Mucosa of rectum (tissue), 2 donors: ENCODE data around the gene IL15RA.
"Not testable (repeated sequence)": the region's sequence is repeated elsewhere in the genome, so short reads cannot be mapped to it uniquely, and the experiment has no call there.

Experiments
- H3K27ac ChIP-seq, 2 donors: one replicate each; pipeline ENCODE4 v1.7.0; 2013; ENCODE audit warnings: inconsistent platforms in 2 of 2, low read depth in 2 of 2, low read length in 2 of 2
- H3K27me3 ChIP-seq, 2 donors: one replicate each; pipeline ENCODE4 v1.7.0; 2013; ENCODE audit warnings: low read length in 2 of 2; ENCODE audit not compliant: control insufficient read depth in 2 of 2, insufficient read depth in 2 of 2
- H3K36me3 ChIP-seq, 2 donors: one replicate each; pipeline ENCODE4 v1.7.0; 2013; ENCODE audit warnings: low read length in 2 of 2; ENCODE audit not compliant: control insufficient read depth in 2 of 2, insufficient read depth in 2 of 2
- H3K4me1 ChIP-seq, 2 donors: one replicate each; pipeline ENCODE4 v1.7.0; 2013; ENCODE audit warnings: low read length in 2 of 2, mild to moderate bottlenecking in 1 of 2; ENCODE audit not compliant: control insufficient read depth in 2 of 2, insufficient read depth in 2 of 2
- H3K4me3 ChIP-seq, 2 donors: one replicate each; pipeline ENCODE4 v1.7.0; 2013; ENCODE audit warnings: low read length in 2 of 2
- H3K9ac ChIP-seq, 2 donors: one replicate each; pipeline ENCODE4 v1.7.0; 2013; ENCODE audit warnings: low read length in 2 of 2, low read depth in 1 of 2, mild to moderate bottlenecking in 1 of 2
- H3K9me3 ChIP-seq, 2 donors: one replicate each; pipeline ENCODE4 v1.7.0; 2013; ENCODE audit warnings: low read length in 2 of 2; ENCODE audit not compliant: control insufficient read depth in 2 of 2
- donor health status: healthy.
- donor health status: Normal muscosa, but diverticular disease.

Gene IL15RA

GRCh38 chr10:5962358-5962940 is 14.9 kb downstream of the IL15RA start:
- not testable (repeated sequence) for H3K9me3 ChIP-seq, H3K9ac ChIP-seq, H3K27me3 ChIP-seq, H3K4me1 ChIP-seq, H3K27ac ChIP-seq, H3K4me3 ChIP-seq
- H3K36me3 ChIP-seq, result peaks cover 29 to 43% of the 10 kb centered on the region in 2 donors

DNA sequence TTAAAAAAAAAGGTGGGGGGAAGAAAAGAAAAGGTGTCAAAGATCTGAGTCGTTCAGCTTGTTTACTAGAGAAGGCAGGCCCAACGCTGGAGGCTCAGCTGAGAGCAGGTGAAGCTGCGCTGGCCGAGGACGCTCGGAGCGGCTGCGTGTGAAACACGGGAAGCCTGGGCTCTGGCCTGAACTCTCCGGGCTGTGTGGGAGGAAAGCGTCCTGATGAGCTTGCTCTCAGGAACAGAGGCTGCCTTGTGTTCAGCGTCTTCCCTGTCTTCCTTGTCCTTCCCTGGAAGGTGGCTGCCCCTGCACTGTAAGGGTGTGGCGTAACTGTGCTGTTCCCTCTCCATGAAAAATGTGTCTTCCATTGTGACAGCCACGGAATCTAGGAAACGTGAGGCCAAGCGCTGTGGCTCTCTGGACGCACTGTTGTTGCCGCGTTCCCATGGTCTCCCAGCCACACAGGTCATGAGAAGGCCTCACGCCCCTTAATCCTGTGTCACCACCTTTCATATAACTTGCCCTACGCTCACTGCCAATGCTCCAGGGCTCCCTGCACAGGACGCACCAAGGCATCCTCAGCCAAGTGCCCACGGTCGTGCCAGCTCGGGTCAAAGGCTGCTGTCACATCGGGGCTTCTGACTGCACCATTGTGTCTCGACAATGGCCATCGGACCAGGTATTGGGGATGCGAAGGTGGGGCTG is 15.8 kb downstream of the IL15RA start:
- H3K36me3 ChIP-seq, result peaks cover 29 to 41% of the 10 kb centered on the region in 2 donors
- H3K27ac ChIP-seq, result no peak overlapping the region
- no peak overlapping the region for H3K4me3 ChIP-seq

DNA sequence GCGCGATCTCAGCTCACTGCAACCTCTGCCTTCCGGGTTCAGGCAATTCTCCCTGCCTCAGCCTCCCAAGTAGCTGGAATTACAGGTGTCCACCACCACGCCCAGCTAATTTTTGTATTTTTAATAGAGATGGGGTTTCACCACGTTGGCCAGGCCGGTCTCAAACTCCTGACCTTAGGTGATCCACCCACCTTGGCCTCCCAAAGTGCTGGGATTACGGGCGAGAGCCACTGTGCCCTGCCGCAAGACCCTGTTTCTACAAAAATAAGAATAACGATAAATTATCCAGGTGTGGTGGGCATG is 16.4 kb downstream of the IL15RA start:
- H3K36me3 ChIP-seq, result peaks cover 29 to 42% of the 10 kb centered on the region in 2 donors
- not testable (repeated sequence) for H3K27ac ChIP-seq

More for the DNA sequence above, 15.8 kb downstream of the IL15RA start:
- H3K4me1 ChIP-seq, result peaks cover 0 to 7% of the 10 kb centered on the region in 2 donors
- no peaks in the 10 kb centered on the region for H3K27me3 ChIP-seq
- H3K9me3 ChIP-seq, result no peaks in the 10 kb centered on the region
- H3K9ac ChIP-seq, result no peak overlapping the region

DNA sequence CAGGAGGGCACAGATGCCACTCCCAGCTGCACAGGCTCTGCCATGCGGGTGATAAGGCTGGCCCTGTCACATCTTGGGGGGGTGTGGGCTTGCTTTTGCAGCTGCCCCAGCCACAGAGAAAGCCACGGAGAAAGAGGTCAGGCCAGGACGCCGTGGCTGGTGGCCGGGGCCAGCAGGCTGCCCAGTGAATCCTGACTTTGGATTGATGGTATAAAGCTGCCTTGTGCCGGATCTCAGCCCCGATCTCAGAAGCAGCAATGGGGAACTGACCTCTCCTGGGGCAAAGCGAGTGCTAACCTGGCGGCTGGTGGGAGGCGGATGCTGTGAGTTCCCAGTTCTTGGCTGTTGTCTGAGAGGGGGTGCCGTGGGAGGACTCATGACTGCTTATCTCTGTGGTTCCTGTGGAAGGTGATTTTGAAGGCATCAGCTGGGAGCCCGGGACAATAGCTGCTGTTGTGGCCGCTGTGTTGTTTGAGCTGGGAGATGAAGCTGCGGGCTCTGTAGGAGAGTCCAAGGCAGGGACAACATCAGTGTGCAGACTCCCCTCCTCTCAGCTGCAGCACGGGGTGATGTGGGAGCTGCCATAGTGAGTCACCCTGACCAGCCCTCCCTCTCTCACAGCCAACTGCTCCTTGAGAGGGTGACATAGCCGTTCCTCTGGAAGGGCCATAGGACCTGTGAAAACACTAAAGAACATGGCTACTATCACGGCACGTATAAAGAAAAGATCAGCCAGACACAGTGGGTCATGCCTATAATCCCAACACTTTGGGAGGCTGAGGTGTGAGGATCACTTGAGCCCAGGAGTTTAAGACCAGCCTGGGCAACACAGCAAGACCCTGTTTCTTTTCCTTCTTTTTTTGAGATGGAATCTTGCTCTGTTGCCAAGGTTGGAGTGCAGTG is 17.0 kb downstream of the IL15RA start:
- Histone ChIP-seq H3K9ac (no peak overlapping the region), H3K36me3 (peaks cover 30 to 43% of the 10 kb centered on the region in 2 donors)

More for the DNA sequence above, 16.4 kb downstream of the IL15RA start:
- H3K4me3 ChIP-seq, H3K9me3 ChIP-seq, H3K27me3 ChIP-seq, H3K4me1 ChIP-seq, H3K9ac ChIP-seq: not testable (repeated sequence)

GRCh38 chr10:5959581-5960069 is 17.7 kb downstream of the IL15RA start:
- Histone ChIP-seq H3K9me3 (no peaks in the 10 kb centered on the region), H3K27me3 (no peaks in the 10 kb centered on the region), H3K36me3 (peaks cover 31 to 42% of the 10 kb centered on the region in 2 donors), H3K4me3 (no peak overlapping the region), H3K9ac (no peak overlapping the region), H3K27ac (no peak overlapping the region), H3K4me1 (no peaks in the 10 kb centered on the region)

More for the DNA sequence above, 17.0 kb downstream of the IL15RA start:
- Histone ChIP-seq H3K27ac (no peak overlapping the region), H3K4me1 (peaks cover 0 to 5% of the 10 kb centered on the region in 2 donors), H3K9me3 (no peaks in the 10 kb centered on the region), H3K27me3 (no peaks in the 10 kb centered on the region), H3K4me3 (no peak overlapping the region)

GRCh38 chr10:5959142-5959541 is 18.2 kb downstream of the IL15RA start:
- H3K9ac ChIP-seq, result no peak overlapping the region
- H3K4me3 ChIP-seq, result no peak overlapping the region
- H3K27me3 ChIP-seq, result no peaks in the 10 kb centered on the region
- peaks cover 31 to 44% of the 10 kb centered on the region in 2 donors for H3K36me3 ChIP-seq
- H3K4me1 ChIP-seq, result no peaks in the 10 kb centered on the region
- H3K9me3 ChIP-seq, result no peaks in the 10 kb centered on the region
- H3K27ac ChIP-seq, result no peak overlapping the region

DNA sequence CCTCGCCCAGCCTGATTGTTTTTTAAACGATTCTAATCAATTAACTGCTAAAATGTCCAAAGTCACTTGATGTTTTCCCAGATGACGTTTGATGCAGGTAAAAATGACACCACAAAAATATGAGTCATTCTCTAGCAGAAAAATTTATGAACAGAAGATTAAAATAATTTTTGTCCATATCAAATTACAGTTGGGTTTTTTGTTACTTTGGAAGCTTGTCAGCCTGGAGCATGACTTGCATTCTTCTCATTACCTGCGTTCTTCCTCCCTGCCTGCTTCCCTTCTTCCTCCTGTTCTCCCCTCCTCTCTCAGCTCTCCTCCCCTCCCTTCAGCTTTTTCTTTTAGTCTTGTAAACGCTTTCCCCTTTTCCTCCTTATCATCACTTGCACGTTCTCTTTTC is 18.7 kb downstream of the IL15RA start:
- Histone ChIP-seq H3K4me1 (no peaks in the 10 kb centered on the region), H3K4me3 (no peak overlapping the region), H3K27ac (no peak overlapping the region), H3K9me3 (no peaks in the 10 kb centered on the region), H3K9ac (no peak overlapping the region), H3K36me3 (peaks cover 32 to 44% of the 10 kb centered on the region in 2 donors), H3K27me3 (no peaks in the 10 kb centered on the region)

GRCh38 chr10:5958077-5958476 is 19.3 kb downstream of the IL15RA start:
- Histone ChIP-seq H3K36me3 (peaks cover 32 to 40% of the 10 kb centered on the region in 2 donors), H3K4me1 (no peaks in the 10 kb centered on the region), H3K27ac (no peak overlapping the region), H3K4me3 (no peak overlapping the region), H3K27me3 (no peaks in the 10 kb centered on the region), H3K9ac (no peak overlapping the region), H3K9me3 (no peaks in the 10 kb centered on the region)

GRCh38 chr10:5956146-5956936 is 21.0 kb downstream of the IL15RA start:
- H3K27me3 ChIP-seq, result no peaks in the 10 kb centered on the region
- peaks cover 22 to 31% of the 10 kb centered on the region in 2 donors for H3K36me3 ChIP-seq
- H3K4me3 ChIP-seq, result no peak overlapping the region
- H3K9ac ChIP-seq, result no peak overlapping the region
- H3K4me1 ChIP-seq, result no peaks in the 10 kb centered on the region
- H3K9me3 ChIP-seq, result no peaks in the 10 kb centered on the region
- H3K27ac ChIP-seq, result no peak overlapping the region
